Activated naive CD4-positive, alpha-beta T cell (primary cell): ENCODE results near the gene ALK.

ENCODE experiments used
- DNase-seq, 4 experiments: peaks; one replicate each; lab custom pipeline; 2025; lab: John Stamatoyannopoulos, UW

The ALK gene

DNA sequence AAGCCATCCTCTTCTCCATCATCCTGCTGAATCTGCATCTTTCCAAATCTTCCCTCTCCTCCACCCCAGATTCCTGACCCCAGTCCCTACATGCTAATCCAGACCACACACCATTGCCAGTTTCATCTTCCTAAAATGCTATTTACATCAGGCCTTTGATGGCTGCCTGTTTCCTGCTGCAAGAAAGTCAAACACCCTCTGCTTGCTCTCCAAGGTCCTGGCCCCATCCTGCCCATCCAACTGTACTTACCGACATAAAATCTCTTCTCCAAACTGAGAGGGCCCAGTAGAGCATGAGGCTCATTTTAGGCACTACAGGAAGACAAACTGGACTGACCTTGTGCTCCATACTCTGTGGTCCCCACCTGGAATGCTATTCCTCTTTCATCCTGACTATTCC lies 19.0 kb downstream of the ALK start:
- DNase-seq = no peak

DNA sequence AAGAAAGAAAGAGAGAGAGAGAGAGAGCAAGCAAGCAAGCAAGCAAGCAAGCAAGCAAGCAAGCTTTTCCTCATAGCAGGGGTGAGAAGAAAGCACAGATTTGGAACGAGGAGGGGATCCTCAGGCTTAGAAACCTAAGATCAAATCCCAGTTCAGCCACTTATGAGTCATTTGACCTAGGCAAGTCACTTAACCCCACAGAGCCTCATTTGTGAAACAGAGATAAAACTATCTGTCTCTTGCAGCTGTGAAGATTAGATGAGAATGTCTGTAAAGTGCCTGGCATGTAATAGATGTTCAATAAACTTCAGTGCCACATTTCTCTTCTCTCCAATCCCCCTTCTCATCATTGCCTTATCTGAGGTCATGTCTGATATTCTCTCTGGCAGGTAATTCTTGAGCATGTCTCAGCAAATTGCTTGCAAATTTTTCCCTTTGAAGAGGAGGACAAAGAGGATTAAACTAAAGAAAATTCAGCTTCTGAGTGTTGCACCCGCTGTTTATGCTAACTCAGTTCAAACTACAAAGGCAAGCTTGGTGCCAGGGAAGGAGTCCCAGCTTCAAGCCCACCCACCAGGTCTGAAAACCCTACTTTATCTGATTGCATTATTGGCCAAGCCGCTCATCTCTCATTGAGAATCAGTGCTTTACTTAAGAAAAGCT lies 20.3 kb downstream of the ALK start:
- no peak for DNase-seq

- no peak for DNase-seq
Observed at GRCh38 chr2:29898999-29899398, 22.4 kb downstream of the ALK start.

- DNase-seq = no peak
Observed at GRCh38 chr2:29894822-29895614, 26.4 kb downstream of the ALK start.

DNA sequence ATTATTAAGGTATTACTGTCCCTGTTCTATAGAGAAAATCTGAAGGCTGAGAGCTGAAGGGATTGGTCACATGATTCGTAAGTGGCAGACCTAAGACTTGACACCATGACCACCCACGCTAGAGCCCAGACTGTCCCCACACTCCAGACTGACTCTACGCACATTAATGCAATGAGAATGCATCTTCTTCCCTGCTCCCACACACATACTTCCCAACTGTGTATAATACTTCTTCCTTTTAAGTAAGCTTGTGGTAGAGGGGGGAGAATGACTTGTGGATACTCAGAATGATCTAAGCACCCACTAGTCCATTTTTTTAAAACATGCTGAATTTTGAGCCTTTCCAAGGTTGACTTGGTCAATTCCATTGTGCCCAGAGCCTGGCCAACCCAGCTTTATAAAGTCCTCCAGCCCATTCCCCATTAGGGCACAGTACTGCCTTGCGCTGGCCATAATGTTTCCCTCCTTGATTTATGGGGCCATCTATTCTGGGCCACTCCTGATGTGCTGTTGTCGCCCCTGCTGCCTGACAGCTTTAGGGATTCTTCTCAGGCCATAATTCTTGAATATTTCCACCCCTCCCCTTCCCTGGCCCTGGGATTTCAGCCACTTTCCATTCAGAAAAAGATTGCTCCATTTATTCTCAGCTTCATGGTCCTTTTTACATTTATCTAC lies 28.7 kb downstream of the ALK start:
- DNase-seq = no peak

GRCh38 chr2:29881089-29881730 lies 40.2 kb downstream of the ALK start:
- no peak for DNase-seq

- no peak for DNase-seq
Observed at GRCh38 chr2:29880084-29880483, 41.3 kb downstream of the ALK start.

DNA sequence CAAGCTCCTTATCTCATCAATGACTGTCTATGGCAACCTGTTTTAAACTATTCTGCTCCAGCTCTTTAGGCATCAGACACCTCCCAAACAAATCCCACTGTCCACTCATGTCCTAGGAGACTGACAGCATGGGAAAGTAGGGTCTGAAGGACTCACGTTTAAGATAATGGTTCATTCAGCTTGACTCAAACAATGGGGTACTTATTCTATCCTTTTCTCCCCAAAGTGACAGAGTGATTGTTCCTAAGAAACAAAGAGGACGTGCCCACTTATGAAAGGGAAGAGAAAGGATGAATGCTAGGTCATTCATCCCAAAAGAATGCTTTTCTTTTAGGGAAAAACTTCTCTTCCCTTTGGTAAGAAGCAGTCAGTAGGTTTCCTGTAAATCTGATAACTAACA lies 41.9 kb downstream of the ALK start:
- DNase-seq = no peak

- no peak for DNase-seq
Observed at GRCh38 chr2:29878898-29879297, 42.5 kb downstream of the ALK start.

- DNase-seq = no peak
Observed at GRCh38 chr2:29876374-29876773, 45.0 kb downstream of the ALK start.

GRCh38 chr2:29874745-29875144 lies 46.6 kb downstream of the ALK start:
- no peak for DNase-seq

GRCh38 chr2:29872870-29873269 lies 48.5 kb downstream of the ALK start:
- DNase-seq = no peak

DNA sequence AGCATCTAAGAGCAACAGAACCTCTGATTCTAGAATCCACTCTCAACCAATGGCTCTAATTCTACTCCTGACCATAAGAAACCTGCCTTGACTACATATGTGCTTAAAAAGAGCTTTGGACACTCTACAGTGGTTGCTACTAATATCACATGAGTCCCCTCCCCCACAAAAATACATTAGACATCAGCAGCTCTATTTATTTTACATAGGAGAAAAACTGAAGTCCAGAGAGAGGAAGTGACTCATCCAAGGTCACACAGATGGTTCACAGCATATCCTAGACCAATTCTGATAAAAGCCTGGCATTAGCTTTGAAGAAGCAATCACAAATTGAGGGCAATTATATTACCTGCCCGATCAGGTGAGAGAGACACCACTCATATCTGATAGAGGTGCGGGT lies 49.8 kb downstream of the ALK start:
- no peak for DNase-seq

DNA sequence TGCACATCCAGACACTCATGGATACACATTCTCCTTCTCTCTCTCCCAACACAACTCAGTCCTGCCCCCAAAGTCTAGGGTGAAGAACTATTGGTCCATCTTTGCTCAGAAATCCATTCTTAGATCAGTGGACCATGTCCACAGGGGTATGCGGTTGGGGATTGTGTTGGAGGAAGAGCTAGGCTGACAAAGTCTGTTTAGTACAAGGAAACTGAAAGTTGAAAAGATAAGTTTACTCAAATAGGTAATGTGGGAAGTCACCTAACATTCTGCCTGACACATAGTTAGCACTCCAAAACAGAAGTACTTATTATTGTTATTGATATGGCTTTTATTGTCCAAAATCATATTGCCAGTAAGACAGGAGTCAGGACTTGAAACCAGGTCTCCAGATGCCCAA lies 55.9 kb downstream of the ALK start:
- DNase-seq = no peak

- DNase-seq = no peak
Observed at GRCh38 chr2:29864988-29865387, 56.4 kb downstream of the ALK start.

DNA sequence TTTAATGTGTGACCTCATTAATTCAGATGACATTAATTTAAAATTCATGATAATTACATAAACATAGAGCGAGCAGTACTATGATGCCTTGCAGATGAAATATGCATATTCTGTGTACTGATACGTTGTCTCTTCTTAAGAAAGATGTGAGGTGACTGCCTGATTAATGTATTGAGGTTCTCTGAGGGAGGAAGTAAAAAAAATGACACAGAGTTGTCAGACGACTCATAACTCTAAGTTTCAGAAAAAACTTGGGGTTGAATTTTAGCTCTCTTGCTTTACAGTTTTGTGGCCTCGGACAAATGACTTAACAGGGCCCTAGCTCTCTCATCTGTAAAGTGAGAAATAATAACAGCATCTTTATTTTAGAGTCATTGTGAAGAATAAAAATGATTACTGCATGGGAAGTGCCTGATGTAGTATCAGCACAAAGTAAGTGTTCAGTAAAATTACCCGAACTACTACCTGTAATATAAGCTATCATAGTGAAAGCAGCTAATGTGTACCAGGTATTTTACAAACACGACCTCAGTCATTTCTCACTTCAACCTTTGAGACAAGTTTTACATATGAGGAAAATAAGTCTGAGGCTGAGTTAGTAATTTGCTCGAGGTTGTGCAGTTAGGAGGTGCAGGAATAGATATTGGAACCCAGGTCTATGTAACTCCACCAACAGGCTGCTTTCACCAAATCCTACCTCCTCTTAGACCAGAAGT lies 65.3 kb downstream of the ALK start:
- DNase-seq = no peak

- no peak for DNase-seq
Observed at GRCh38 chr2:29850794-29851193, 70.6 kb downstream of the ALK start.

- no peak for DNase-seq
Observed at GRCh38 chr2:29848566-29849310, 72.6 kb downstream of the ALK start.

DNA sequence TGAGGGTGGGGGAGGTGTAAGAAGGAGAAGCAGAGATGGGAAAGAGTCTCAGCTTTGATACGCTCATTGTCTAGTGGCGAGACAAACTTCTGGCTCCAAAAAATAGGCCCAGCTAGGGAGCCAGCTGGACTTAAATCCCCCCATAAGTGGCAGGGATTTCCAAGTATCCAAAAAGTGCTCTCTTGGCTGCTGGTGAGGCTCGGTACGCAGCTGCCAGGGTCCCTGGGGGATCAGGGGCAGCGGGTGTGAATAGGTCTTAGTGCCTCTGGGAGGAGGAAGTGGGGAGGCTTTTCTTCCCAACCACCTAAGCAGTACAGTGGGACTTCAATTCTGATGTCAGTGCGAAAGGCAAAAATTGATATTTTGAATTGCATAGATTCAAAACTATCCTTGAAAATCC lies 73.5 kb downstream of the ALK start:
- DNase-seq = no peak

GRCh38 chr2:29844713-29845326 lies 76.6 kb downstream of the ALK start:
- no peak for DNase-seq
